ENCODE data around the gene NEURL1B.

NEURL1B gene

GRCh38 chr5:172612771-172613170, 28.3 kb upstream of the NEURL1B start:
- no peak for TF ChIP-seq POLR2A (IDR thresholded peaks at IDR 0.05; ENCODE audit: extremely low read depth, insufficient read length)
- no peak overlapping the region for H3K4me3 ChIP-seq (ENCODE audit: low read depth, low read length)
- no peak for DNase-seq (ENCODE audit: low read depth)

- TF ChIP-seq MAX (IDR thresholded peaks at IDR 0.05; ENCODE audit: low read depth, low read length) = no peak
- DNase-seq (ENCODE audit: low read depth) = no peak
- no peak overlapping the region for H3K4me3 ChIP-seq (ENCODE audit: low read depth, low read length)
Observed at GRCh38 chr5:172616136-172616535, 24.9 kb upstream of the NEURL1B start.

- H3K4me3 ChIP-seq (ENCODE audit: low read depth, low read length) = no peak overlapping the region
- DNase-seq (ENCODE audit: low read depth) = no peak
- TF ChIP-seq MYC (IDR thresholded peaks at IDR 0.05; ENCODE audit: low read depth, low read length) (no peak), POLR2A (IDR thresholded peaks at IDR 0.05; ENCODE audit: extremely low read depth, insufficient read length) (no peak), MAX (IDR thresholded peaks at IDR 0.05; ENCODE audit: low read depth, low read length) (no peak), CTCF (IDR thresholded peaks at IDR 0.05; ENCODE audit: low read depth, low read length) (no peak)
Observed at GRCh38 chr5:172616730-172617129, 24.3 kb upstream of the NEURL1B start.

GRCh38 chr5:172617817-172618216, 23.2 kb upstream of the NEURL1B start:
- no peak for TF ChIP-seq CTCF (IDR thresholded peaks at IDR 0.05; ENCODE audit: low read depth, low read length)
- no peak for TF ChIP-seq MAX (IDR thresholded peaks at IDR 0.05; ENCODE audit: low read depth, low read length)
- no peak for TF ChIP-seq POLR2A (IDR thresholded peaks at IDR 0.05; ENCODE audit: extremely low read depth, insufficient read length)
- TF ChIP-seq MYC (IDR thresholded peaks at IDR 0.05; ENCODE audit: low read depth, low read length) = no peak
- no peak overlapping the region for H3K4me3 ChIP-seq (ENCODE audit: low read depth, low read length)
- DNase-seq (ENCODE audit: low read depth) = no peak

GRCh38 chr5:172618574-172619365, 22.3 kb upstream of the NEURL1B start:
- DNase-seq (ENCODE audit: low read depth) = no peak
- H3K4me3 ChIP-seq (ENCODE audit: low read depth, low read length) = no peak overlapping the region
- TF ChIP-seq POLR2A (IDR thresholded peaks at IDR 0.05; ENCODE audit: extremely low read depth, insufficient read length) (no peak), MAX (IDR thresholded peaks at IDR 0.05; ENCODE audit: low read depth, low read length) (no peak), MYC (IDR thresholded peaks at IDR 0.05; ENCODE audit: low read depth, low read length) (no peak), CTCF (IDR thresholded peaks at IDR 0.05; ENCODE audit: low read depth, low read length) (no peak)

GRCh38 chr5:172620506-172620905, 20.6 kb upstream of the NEURL1B start:
- no peak for DNase-seq (ENCODE audit: low read depth)
- TF ChIP-seq CTCF (IDR thresholded peaks at IDR 0.05; ENCODE audit: low read depth, low read length) = no peak
- no peak overlapping the region for H3K4me3 ChIP-seq (ENCODE audit: low read depth, low read length)
